ENCODE results near the gene SIRT7. TPM values are rescaled to one million over a fixed set of nuclear protein-coding genes. Genes with fewer than 3 reads are reported as not detected.

SIRT7 gene
- total RNA-seq, 1 donor from 2014 or later, result 8.6 TPM

DNA sequence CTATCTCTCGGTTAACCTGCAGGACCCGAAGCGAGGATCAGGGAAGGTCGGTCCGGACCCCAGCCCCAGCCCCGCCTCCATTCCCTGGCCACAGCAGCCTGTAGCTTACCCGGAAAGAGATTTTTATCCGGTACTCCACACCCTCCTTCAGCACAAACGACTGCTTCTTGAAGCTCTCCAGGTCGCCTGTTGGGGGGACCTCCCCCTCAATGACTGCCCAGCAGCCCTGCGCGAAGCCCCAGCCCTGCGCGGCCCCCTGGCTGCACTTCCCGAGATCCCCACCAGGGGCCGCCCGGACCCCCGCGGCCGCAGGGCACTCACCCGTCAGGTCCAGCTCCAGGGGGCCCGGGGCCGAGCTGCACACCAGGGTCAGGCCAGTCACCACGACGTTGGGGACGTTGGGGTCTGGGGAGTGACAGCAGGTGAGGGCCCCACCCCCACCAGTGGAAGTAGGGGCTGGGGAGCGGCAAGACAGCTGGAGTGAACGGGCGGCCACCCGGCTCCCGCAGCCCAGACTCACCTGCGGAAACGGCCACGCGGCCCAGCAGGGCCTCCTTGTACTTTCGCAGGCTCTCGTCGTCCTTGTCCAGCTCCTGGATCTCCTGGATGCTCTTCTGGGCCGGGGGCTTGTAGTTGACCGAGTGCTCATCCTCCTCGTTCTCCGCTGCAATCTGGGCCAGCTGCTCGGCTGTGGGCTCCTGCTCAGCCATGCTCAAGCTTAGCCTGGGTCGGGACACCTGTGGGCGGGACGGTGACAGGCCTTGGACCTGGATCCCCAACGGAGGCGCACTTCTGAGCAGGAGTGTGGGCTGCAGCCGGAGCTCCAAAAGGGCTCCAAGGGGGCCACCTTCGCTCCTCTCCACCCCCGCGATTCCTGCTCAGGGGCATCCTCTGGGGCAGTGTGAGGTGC, 48.5 kb downstream of the SIRT7 start:
- FAIRE-seq (no peak), DNase-seq (ENCODE audit: low spot score in 2 of 2) (peak; percentile 67 to 72)

DNA sequence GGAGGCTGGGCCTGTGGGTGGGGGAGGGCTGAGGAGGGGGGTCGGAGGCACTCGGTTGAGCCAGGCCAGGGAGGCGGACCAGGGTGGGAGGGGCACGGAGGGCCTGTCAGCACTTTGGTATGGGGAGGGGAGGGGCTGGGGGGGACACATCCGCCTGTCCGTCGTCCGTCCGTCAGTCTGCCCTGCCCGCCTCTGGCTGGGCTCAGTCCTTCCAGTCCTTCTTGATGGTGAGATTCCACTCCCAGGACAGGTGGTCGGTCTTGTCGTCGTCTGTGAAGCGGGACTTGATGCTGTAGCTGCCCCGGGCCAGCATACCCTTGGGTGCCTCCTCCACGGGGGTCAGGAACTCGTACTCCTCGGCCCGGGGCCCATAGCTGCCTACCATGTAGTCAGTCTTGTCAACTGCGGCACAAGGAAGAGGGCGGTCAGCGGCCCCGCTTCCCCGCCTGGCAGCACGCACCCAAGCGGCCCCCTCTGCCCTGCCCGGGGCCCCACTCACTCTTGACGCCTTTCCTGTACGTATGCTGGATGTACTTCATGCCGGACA, 49.2 kb downstream of the SIRT7 start:
- no peak for FAIRE-seq

DNA sequence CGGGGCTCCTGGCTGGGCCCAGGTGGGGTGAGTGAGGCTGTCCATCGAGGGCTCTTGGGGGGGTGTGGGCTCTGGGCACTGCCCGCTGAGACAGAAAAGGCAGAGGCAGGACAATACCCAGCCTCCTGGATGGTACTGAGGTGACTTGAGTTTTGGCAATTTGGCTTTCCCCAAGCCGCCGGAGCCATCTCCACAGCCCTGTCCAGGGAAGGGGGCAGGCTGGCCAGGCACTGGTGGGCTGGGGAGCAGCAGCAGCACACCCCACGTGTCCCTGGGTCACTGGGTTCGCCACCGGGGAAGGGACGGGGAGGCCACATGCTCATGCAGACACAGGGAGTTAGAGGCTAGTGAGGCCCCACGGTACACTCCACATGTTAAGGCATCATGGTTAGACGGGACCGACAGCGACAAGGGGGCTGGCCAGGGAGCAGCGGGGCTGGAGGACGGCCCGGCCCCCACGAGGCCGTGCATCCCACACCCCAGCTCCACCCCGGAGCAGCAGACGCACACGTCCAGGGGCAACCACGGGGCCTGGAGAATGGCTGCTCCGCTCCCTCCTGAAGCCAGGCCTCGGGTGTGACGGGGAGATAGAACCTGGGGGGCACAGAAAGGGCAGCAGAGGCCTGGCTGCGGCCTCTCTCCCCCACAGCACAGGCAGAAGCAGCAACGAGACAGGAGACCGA, 49.8 kb downstream of the SIRT7 start:
- DNase-seq (ENCODE audit: low spot score in 2 of 2) (no peak), FAIRE-seq (no peak)

More for the DNA sequence above, 49.2 kb downstream of the SIRT7 start:
- DNase-seq (ENCODE audit: low spot score in 2 of 2), result no peak

DNA sequence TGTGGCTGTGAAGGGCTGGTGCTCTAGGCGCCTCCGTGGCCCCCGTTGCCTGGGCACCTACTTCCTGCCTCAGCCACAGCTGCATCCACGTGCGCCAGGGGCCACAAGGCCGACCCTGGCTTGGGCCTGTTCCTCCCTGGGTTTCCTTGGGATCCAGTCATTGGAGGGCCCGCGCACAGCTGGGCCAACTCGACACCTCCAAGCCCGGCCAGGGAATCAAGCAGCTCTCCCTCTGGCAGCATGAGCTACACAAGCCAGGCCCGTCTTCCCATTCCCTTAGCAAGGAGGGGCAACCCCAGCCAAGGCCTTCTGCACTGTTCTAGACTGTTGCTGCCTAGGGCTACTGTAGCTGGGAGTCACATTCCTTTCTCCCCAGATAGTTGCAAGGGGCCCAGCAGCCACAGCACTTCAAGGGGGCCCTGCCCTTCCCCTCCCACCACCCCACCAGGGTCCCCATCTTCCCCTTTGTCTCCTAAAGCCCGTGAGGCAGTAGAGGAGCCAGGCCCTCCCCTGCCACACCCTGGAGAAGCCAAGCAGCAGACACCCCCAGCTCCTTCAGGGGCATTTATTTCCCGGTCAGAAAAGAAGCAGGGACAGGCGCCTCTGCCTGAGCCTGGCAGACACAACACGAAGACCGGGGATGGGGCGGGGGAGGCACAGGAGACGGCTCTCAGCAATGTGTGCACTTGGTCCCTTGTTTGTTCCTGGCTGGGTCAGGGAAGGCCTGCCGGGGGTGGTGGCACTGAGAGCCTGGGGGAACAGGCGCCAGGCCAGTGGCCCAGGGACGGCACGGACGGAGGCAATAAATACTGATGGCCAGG, 50.6 kb downstream of the SIRT7 start:
- FAIRE-seq (no peak), DNase-seq (ENCODE audit: low spot score in 2 of 2) (no peak)

DNA sequence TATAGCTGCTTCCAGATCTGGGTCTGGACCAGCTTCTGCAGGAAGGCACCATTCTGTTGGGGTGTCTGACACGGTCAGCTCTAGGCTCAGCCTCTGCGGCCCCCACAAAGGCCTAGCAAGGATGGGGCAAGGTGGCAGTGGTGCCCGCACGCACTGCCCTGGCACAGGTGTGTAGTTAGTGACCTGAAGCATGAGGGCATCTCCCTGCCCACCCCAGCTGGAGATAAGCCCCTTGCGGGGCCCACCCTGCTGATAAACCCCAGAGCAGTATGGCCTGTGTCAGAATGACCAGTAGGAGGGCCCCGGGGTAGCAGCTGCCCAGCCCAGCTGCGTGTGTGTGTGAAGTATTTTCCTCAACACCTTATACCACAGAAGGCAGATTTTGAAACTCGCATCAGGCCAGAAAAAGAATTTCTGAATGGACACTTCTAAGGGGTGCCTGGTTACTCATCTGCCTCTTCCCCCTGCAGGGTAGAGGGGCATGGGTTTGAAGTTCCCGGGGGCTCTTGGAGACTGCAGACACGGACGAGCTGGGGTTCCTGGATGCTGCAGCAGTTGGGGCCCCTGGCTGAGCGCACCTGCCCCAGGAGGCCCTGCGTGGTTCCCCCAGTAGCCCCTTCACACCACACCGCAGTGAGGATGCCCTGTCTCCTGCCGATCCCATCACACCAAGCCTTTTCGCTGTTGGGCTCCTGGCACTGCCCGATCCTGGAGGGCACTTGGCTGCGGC, 51.4 kb downstream of the SIRT7 start:
- FAIRE-seq (no peak), DNase-seq (ENCODE audit: low spot score in 2 of 2) (no peak)

DNA sequence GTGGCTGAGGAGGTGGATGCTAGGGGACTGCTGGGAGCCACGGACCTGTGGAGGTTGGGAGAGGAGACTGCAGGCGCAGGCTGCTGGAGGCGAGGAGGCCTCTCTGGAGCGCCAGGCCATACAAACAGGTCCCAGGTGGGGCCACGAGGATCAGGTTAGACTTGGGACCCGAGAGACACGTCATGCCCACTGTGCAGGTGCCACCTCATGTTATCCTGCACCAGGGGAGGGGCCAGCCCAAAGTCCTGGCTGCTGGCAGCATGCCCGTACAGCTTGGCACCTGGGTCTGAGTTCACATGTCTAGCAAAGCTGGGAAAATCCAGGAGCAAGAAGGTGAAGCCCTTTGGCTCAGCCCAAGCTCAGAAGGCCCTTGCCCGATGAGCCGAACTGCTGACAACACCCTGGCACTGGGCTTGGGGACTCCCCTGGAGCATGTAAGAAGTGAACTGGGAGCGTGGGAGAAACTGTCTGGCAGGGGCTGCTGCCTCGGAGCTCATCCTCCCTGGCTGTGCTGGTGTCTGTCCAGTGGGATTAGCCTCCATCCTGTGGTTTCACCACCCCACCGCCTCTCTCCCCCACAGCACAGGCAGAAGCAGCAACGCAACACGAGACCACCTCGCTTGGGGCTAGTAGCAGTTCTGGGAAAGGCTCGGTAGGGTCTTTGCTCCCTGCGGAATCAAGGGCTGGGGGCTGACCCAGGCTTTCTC, 52.1 kb downstream of the SIRT7 start:
- FAIRE-seq, result no peak

DNA sequence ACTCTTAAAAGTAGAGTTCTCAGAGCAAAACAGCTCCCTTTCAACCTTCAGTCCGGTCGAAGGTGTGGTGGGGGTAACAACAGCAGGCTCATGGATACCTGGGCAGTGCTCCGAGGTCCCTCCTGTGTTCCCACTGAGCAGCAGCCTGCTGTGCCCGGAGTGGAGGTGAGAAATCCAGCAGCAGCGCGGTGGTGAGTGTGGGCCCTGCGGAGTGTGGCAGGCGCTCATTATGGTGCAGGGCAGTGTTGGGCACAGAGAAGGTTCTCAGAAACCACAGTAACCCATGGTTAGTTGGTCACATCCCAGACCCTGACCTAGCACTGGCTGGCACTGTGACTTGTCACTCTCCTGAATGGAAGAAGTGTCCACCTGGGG, 52.6 kb downstream of the SIRT7 start:
- DNase-seq (ENCODE audit: low spot score in 2 of 2) (no peak), FAIRE-seq (no peak)

More for the DNA sequence above, 52.1 kb downstream of the SIRT7 start:
- DNase-seq (ENCODE audit: low spot score in 2 of 2), result no peak

DNA sequence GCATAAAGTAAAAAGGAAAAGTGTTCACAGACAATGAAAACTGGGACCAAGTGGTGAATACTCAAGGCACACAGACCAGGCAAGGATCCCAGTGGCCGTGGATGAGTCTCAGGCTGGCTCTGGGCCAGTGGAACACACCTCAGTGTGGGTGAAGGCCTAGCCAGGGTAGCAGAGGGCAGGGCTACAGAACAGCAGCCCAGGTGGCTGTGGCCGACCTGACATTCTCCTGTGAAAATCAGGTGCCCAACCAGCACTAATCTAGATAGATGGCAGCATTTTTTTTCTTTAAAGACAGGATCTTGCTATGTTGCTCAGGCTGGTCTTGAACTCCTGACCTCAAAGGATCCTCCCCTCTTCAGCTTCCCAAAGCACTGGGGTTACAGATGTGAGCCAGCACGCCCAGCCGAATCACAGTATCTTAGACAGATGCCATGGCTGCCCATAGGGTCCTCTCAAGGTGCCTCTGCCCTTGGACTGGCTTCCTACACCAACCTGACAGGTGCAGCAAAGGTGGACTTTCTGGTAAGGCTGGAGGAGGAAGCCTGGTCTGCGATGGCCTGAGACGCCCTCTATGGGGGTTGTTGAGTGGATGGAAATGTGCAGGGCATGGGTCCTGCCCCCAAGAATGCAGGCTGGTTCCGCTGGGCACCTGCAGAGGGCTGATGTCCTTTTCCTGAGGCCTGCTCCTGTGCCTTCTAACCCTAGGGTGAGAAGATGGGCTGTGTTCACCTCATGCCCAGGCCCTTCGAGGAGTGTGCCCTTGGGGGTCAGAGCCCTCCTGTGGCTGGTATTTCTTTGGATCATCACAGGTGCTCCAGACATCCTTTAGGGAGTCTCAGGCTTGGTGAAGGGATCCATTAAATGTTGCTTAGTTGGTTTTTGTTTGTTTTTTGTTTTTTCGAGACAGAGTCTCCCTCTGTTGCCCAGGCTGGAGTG, 53.9 kb downstream of the SIRT7 start:
- FAIRE-seq (no peak), DNase-seq (ENCODE audit: low spot score in 2 of 2) (no peak)

DNA sequence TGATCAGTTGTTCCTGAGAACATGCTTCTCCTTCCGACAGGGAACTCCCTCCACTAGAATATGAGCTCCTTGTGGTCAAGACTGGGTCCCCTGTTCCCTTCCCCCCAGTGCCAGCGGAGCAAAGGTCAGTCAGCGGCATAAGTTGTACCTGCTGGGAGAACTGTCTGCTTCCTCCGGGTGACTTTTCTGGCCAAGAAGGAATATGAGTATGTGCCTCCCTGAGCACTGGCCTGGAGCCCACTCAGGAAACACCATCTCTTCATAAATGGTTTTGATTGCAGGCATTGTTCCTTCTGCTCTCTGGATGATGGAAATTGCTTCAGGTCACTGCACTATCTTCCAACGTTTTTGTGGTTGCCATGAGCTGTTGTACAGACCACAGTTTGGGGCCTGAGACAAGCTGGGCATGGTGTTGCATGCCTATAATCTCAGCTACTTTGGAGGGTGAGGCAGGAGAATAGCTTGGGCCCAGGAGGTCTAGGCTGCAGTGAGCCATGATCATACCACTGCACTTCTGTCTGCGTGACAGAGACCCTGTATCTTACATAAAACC, 54.8 kb downstream of the SIRT7 start:
- DNase-seq (ENCODE audit: low spot score in 2 of 2), result no peak
- no peak for FAIRE-seq

Other genes with a start within 250 kb of the SIRT7 start
- gene ARL16, start 234.4 kb downstream of the SIRT7 start, total RNA-seq, result 40.4 TPM
- 44.4 TPM for gene HGS, start 234.2 kb downstream of the SIRT7 start, total RNA-seq
- 4.9 TPM for gene MRPL12, start 214.8 kb downstream of the SIRT7 start, total RNA-seq
- 4.9 TPM for gene SLC25A10, start 205.9 kb downstream of the SIRT7 start, total RNA-seq
- not detected for gene GCGR, start 114.0 kb downstream of the SIRT7 start, total RNA-seq
- gene MCRIP1, start 84.9 kb downstream of the SIRT7 start, total RNA-seq, result 86.4 TPM
- not detected for gene PPP1R27, start 83.1 kb downstream of the SIRT7 start, total RNA-seq
- gene P4HB, start 57.6 kb downstream of the SIRT7 start, total RNA-seq, result 66.0 TPM
- 22.4 TPM for gene ARHGDIA, start 46.8 kb downstream of the SIRT7 start, total RNA-seq
- 92.1 TPM for gene ALYREF, start 26.6 kb downstream of the SIRT7 start, total RNA-seq
- 60.3 TPM for gene ANAPC11, start 26.5 kb downstream of the SIRT7 start, total RNA-seq
- gene NPB, start 15.9 kb downstream of the SIRT7 start, total RNA-seq, result 1.2 TPM
- 28.9 TPM for gene PCYT2, start 6.8 kb downstream of the SIRT7 start, total RNA-seq
- 13.9 TPM for gene MAFG, start 9.6 kb upstream of the SIRT7 start, total RNA-seq
- 15.9 TPM for gene PYCR1, start 19.1 kb upstream of the SIRT7 start, total RNA-seq
- gene MYADML2, start 29.1 kb upstream of the SIRT7 start, total RNA-seq, result 0.41 TPM
- gene NOTUM, start 43.0 kb upstream of the SIRT7 start, total RNA-seq, result under 0.01 TPM
- 13.5 TPM for gene ASPSCR1, start 59.5 kb upstream of the SIRT7 start, total RNA-seq
- 31.0 TPM for gene CENPX, start 104.7 kb upstream of the SIRT7 start, total RNA-seq
- 14.3 TPM for gene LRRC45, start 105.1 kb upstream of the SIRT7 start, total RNA-seq
- gene RAC3, start 113.5 kb upstream of the SIRT7 start, total RNA-seq, result 110 TPM
- gene DCXR, start 119.5 kb upstream of the SIRT7 start, total RNA-seq, result 25.7 TPM
- 21.2 TPM for gene RFNG, start 133.6 kb upstream of the SIRT7 start, total RNA-seq
- 73.8 TPM for gene GPS1, start 133.7 kb upstream of the SIRT7 start, total RNA-seq
- 18.8 TPM for gene DUS1L, start 147.6 kb upstream of the SIRT7 start, total RNA-seq
- gene FASN, start 180.1 kb upstream of the SIRT7 start, total RNA-seq, result 92.1 TPM